Urinary bladder (tissue), 4 donors: ENCODE measurements around the gene CEMIP. TPM values are rescaled to one million over a fixed set of nuclear protein-coding genes. Genes with fewer than 3 reads are reported as not detected.

Experiments used
- DNase-seq: peaks from one replicate; pipeline ENCODE4 v3.0.0-alpha.2; 2015; ENCODE audit errors: extremely low spot score
- H3K27ac ChIP-seq: one replicate; pipeline ENCODE4 v1.5.1; 2013; ENCODE audit warnings: low read depth, mild to moderate bottlenecking, moderate library complexity
- H3K36me3 ChIP-seq: one replicate; pipeline ENCODE4 v1.6.1; 2013; ENCODE audit warnings: mild to moderate bottlenecking, moderate library complexity; ENCODE audit not compliant: insufficient read depth
- H3K4me1 ChIP-seq: one replicate; pipeline ENCODE4 v1.6.1; 2013; ENCODE audit warnings: mild to moderate bottlenecking, moderate library complexity; ENCODE audit not compliant: insufficient read depth
- H3K4me3 ChIP-seq: one replicate; pipeline ENCODE4 v1.5.1; 2013; ENCODE audit warnings: low read depth, low read length
- WGBS: extraction: QIAGEN DNeasy Blood & Tissue Kit; methylation state at CpG from one replicate; pipeline ENCODE4 v1.1.7; 2013; 5-methylcytosine and 5-hydroxymethylcytosine counted together
- polyA plus RNA-seq: library from polyadenylated mRNA; stranded (reverse); fragments of 200-250 nt; gene quantifications from one replicate; pipeline ENCODE4 v1.2.3, GENCODE V29; 2013
- total RNA-seq: library from RNA; depleted of rRNA; stranded (reverse); fragments of >200 nt; gene quantifications from one replicate; pipeline ENCODE4 v1.2.3, GENCODE V29; 2014
- donor health status: healthy with polysubstance abuse.
- donor health status: healthy.

Gene CEMIP
- total and polyA plus RNA-seq, 2 donors = 0.25 to 1.3 TPM

DNA sequence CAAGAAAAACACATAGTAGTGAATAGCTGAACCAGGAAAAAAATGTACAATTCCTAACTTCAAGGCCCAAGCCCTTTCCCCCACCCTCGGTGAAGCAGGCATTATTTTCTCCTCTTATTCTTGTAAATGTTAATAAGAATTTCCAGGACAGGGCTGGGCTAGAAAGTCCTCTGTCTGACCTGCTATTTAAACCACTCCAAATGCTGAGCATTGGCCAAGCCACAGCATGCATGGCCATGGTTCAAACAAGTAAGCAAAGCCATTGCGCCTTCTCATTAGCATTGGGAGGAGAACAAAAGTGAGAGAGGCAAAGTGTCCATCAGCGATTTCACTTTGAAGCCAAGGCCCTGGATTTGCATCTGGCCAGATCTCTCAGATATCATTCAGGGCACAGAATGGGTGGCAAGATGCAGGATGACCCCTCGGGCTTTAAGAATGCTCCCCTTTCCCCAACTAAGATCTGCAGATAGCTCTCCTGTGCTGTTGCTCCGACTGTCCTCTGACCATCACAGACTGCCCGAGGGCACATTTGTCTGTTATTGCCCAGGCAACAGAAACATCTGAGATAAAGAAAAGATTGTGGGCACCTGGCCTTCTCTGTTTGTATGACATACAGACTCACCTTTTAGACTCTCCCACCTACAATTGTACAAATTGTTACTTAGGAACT, 46.3 kb downstream of the CEMIP start:
- DNase-seq = no peak
- Histone ChIP-seq H3K4me1 (no peaks in the 10 kb centered on the region), H3K4me3 (no peak overlapping the region), H3K27ac (no peak overlapping the region), H3K36me3 (no peaks in the 10 kb centered on the region)
- 69% methylated on average over 6 of the region's 6 CpGs for WGBS

GRCh38 chr15:80828796-80829195, 49.6 kb downstream of the CEMIP start:
- Histone ChIP-seq H3K4me1 (no peaks in the 10 kb centered on the region), H3K27ac (no peak overlapping the region), H3K36me3 (no peaks in the 10 kb centered on the region), H3K4me3 (no peak overlapping the region)
- DNase-seq = no peak

DNA sequence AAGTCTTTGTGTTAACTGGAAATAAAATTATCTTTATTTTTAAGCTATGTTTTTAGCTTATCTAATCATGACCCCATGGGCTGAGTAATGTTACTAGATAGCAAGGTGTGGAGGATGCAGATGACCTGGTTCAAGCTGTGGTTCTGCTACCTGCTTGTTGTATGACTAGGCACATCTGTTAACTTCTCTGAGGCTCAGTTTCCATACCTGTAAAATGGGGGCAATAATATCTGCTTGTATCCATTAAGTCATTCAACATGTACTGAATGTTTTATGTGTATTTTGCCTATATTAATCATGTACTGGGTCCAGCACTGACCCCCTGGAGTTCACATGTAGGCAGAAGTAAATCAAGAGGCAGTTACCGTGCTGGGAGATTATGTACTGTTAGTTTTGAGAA, 51.5 kb downstream of the CEMIP start:
- 99% methylated on average over 1 of the region's 1 CpG for WGBS
- Histone ChIP-seq H3K36me3 (no peaks in the 10 kb centered on the region), H3K4me3 (no peak overlapping the region), H3K27ac (no peak overlapping the region), H3K4me1 (no peaks in the 10 kb centered on the region)
- DNase-seq = no peak

DNA sequence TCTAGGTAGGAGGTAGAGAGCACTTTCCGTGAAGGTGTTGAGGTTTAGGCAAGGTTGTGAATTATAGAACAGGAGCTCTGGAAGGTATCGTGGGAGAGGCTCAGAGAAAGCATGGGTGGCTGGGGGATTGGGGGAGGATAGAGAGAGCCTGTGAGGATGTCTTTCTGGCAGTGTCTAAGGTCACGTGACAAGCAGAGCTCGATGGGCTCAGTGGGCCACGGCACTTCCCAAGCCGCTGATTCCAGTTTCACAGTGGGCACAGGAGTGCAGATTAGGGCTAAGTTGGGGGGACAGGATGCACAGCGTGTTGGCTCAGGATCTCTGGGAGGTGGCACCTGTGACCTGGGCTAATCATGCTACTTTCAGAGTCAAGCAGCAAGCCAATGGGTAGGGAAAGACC, 52.0 kb downstream of the CEMIP start:
- Histone ChIP-seq H3K4me1 (no peaks in the 10 kb centered on the region), H3K27ac (no peak overlapping the region), H3K36me3 (no peaks in the 10 kb centered on the region), H3K4me3 (no peak overlapping the region)
- no peak for DNase-seq
- 94% methylated on average over 7 of the region's 7 CpGs for WGBS

DNA sequence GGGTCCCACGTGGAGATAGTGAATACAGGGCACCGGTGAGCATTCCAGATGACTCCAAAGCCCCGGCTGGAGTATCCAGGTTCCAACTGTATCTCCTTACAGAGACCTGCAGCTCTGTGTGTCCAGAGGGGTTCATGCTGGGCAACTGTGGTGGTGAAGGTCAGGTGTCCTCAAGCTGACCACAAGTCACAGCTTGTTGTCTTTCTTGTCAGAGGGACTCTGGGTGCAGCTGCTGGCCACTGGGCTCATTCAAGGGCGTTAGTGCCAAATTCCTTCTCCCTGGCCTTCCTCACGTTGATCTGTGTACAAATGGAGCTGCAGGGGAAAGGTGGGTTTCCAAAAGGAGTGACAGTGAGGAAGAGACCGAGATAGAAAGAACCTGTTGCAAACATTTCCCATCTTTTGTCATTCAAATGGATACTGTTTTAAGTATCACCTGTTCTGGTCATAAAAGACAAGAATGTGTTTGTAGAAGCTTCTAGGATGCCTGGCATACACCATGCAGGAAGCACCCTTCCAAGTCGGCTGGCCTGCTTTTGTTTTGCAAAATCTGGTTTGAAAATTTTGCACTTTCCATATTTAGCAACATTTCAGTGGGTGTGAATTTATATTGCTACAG, 52.5 kb downstream of the CEMIP start:
- Histone ChIP-seq H3K36me3 (no peaks in the 10 kb centered on the region), H3K4me3 (no peak overlapping the region), H3K4me1 (no peaks in the 10 kb centered on the region), H3K27ac (no peak overlapping the region)
- 80% methylated on average over 7 of the region's 7 CpGs for WGBS
- no peak for DNase-seq

DNA sequence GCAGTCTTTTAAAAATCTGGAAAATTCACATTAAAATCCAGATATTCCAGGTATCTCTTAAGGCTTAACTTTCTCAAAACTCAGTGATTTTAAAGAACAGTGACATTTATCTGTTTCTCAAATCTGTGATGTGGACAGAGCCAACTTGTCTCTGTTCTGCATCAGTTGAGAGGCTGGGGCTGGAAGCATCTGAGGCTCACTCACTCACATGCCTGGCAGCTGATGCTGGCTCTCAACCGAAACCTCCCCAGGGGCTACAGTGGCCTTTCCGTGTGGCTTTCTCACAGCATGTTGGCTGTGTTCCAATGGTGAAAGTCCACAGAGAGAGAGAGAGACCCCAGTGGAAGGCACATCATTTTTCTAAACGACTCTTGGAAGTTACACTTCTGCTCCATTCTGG, 53.5 kb downstream of the CEMIP start:
- Histone ChIP-seq H3K4me1 (no peaks in the 10 kb centered on the region), H3K4me3 (no peak overlapping the region), H3K27ac (no peak overlapping the region), H3K36me3 (no peaks in the 10 kb centered on the region)
- 45% methylated on average over 3 of the region's 3 CpGs for WGBS
- no peak for DNase-seq

GRCh38 chr15:80834402-80834801, 55.2 kb downstream of the CEMIP start:
- no peaks in the 10 kb centered on the region for H3K4me1 ChIP-seq

DNA sequence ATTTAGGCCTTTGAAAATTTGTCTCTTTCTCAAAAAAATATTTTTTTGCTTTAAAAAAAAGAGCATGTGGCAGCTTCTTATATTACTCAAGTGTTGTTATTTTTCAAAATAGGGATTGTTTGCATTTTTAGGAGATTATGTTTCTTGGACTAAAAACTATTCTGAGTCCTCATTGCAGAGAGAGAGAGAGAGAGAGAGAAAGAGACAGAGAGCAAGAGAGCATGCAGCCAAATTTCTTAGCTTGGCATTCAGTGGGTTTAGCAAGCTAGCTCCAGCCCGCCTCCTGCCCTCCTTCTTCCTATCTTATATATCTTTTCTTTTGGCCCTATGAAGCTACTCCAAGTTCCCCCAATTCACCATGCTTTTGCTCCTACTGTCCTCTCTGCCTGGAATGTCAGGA, 55.7 kb downstream of the CEMIP start:
- H3K27ac ChIP-seq = no peak overlapping the region
- WGBS = 58% methylated on average over 1 of the region's 1 CpG

More at GRCh38 chr15:80834402-80834801, 55.2 kb downstream of the CEMIP start:
- DNase-seq = no peak
- H3K27ac ChIP-seq = no peak overlapping the region
- no peaks in the 10 kb centered on the region for H3K36me3 ChIP-seq
- H3K4me3 ChIP-seq = no peak overlapping the region
- WGBS = 73% methylated on average over 2 of the region's 2 CpGs

DNA sequence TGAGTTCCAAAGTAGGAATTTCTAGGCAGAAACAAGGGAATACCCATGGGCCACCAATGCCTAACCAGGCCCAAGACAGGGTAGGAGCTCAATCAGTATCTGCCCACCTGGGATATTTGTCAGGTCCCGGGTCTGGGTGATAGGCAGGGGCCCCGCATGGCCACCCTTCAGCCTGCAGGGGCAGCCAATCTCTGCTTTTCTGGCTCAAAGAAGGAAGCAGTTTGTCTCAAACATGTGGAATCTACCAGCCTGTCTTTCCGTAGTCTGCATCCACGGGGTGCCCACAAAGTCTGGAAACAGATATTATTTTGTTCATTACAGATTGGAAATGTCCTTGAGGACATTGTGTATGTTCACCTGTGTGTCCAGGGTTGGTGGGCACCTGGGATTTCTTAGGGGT, 56.2 kb downstream of the CEMIP start:
- Histone ChIP-seq H3K4me3 (no peak overlapping the region), H3K27ac (no peak overlapping the region), H3K36me3 (no peaks in the 10 kb centered on the region), H3K4me1 (no peaks in the 10 kb centered on the region)
- WGBS = 73% methylated on average over 4 of the region's 4 CpGs
- no peak for DNase-seq

More for the DNA sequence above, 55.7 kb downstream of the CEMIP start:
- Histone ChIP-seq H3K36me3 (no peaks in the 10 kb centered on the region), H3K4me3 (no peak overlapping the region), H3K4me1 (no peaks in the 10 kb centered on the region)
- no peak for DNase-seq

DNA sequence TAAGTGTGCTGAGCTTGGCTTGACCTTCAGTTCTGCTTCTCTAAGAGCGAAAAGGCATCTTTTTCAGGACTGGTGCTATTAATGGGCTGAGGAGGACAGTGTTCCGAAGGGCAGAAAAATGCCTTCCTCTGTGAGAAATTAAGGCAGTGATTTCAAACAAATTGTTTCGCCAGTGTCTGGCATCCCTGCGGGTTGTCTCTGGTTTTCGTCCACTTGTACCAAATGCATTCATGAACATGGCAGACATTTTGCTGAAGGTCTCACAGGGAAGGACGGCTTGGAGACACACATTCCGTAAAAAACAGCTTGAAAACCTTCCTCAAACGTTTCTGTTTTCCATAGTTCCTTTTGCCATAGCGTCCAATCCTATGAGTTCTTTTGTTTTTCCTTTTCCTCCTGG, 57.1 kb downstream of the CEMIP start:
- no peak for DNase-seq
- no peaks in the 10 kb centered on the region for H3K4me1 ChIP-seq
- WGBS = 87% methylated on average over 9 of the region's 9 CpGs
- no peak overlapping the region for H3K27ac ChIP-seq
- no peak overlapping the region for H3K4me3 ChIP-seq
- H3K36me3 ChIP-seq = no peaks in the 10 kb centered on the region

DNA sequence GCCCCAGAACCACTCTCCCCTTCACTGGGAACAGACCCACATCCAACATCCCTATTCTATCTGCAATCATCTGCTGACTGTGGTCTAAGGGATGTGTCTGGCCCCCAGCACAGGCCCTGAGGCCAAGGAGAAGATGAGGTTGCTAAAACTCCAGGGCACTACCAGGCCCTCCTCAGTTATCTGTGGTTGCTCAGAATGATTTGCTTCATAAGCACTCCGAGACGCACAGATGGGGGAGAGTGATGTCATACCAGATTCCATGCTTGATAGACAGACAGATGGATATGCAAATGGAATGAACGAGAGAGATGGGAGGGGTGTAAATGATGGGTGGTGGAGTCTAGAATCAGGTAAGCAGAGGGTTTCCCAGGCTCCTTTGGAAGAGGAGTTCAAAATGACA, 57.8 kb downstream of the CEMIP start:
- Histone ChIP-seq H3K4me3 (no peak overlapping the region), H3K4me1 (no peaks in the 10 kb centered on the region), H3K36me3 (no peaks in the 10 kb centered on the region), H3K27ac (no peak overlapping the region)
- 89% methylated on average over 3 of the region's 3 CpGs for WGBS
- DNase-seq = no peak

- Histone ChIP-seq H3K27ac (no peak overlapping the region), H3K36me3 (no peaks in the 10 kb centered on the region), H3K4me3 (no peak overlapping the region), H3K4me1 (no peaks in the 10 kb centered on the region)
- no peak for DNase-seq
- 80% methylated on average over 11 of the region's 11 CpGs for WGBS
Measured at GRCh38 chr15:80838012-80838411, 58.8 kb downstream of the CEMIP start.

DNA sequence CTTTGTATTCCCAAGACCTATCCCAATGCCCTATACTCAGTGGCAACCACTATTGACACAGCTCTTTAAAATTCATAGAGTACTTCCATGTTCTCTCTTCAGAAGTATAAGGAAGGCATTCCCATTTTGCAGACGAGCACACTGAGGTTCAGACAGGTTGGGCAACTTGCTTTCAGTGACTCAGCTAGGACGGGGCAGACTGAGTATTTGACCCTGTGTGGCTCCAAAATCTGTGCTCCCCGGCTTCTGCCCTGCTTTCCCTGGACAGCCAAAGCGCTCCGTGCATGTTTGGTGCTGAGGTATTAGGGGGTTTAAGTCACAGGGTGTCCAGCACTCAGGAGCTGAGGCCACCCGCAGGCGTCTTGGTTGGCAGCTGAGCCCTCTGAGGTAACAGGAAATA, 59.5 kb downstream of the CEMIP start:
- Histone ChIP-seq H3K27ac (no peak overlapping the region), H3K4me3 (no peak overlapping the region), H3K36me3 (no peaks in the 10 kb centered on the region), H3K4me1 (no peaks in the 10 kb centered on the region)
- DNase-seq = no peak
- WGBS = 86% methylated on average over 7 of the region's 7 CpGs

GRCh38 chr15:80839764-80840130, 60.6 kb downstream of the CEMIP start:
- no peaks in the 10 kb centered on the region for H3K4me1 ChIP-seq
- no peak overlapping the region for H3K27ac ChIP-seq
- no peaks in the 10 kb centered on the region for H3K36me3 ChIP-seq
- DNase-seq = no peak
- 74% methylated on average over 3 of the region's 3 CpGs for WGBS
- H3K4me3 ChIP-seq = no peak overlapping the region
